Endodermal cell (in vitro differentiated cells): ENCODE results near the gene PPP2R2C. TPM values are rescaled to one million over a fixed set of nuclear protein-coding genes. Genes with fewer than 3 reads are reported as not detected.

ENCODE experiments used
- DNase-seq: peaks from one replicate; pipeline ENCODE4 v3.0.0-alpha.2; 2017
- H3K27ac ChIP-seq: 2 replicates; pipeline ENCODE4 v1.5.1; 2013; ENCODE audit warnings: mild to moderate bottlenecking, low read depth, low read length, moderate library complexity
- H3K27me3 ChIP-seq: 2 replicates; pipeline ENCODE4 v1.6.1; 2013; ENCODE audit warnings: mild to moderate bottlenecking, low read length, moderate library complexity; ENCODE audit not compliant: insufficient read depth, control insufficient read depth, poor library complexity, severe bottlenecking
- H3K36me3 ChIP-seq: 2 replicates; pipeline ENCODE4 v1.7.0; 2013; ENCODE audit warnings: mild to moderate bottlenecking, low read length, moderate library complexity; ENCODE audit not compliant: control insufficient read depth, insufficient read depth
- H3K4me1 ChIP-seq: one replicate; pipeline ENCODE4 v1.7.0; 2013; ENCODE audit warnings: low read length; ENCODE audit not compliant: control insufficient read depth, insufficient read depth
- H3K4me3 ChIP-seq: 2 replicates; pipeline ENCODE4 v1.5.1; 2013; ENCODE audit warnings: mild to moderate bottlenecking, low read length, moderate library complexity
- H3K9ac ChIP-seq: 2 replicates; pipeline ENCODE4 v1.6.1; 2013; ENCODE audit warnings: mild to moderate bottlenecking, low read length, moderate library complexity; ENCODE audit not compliant: poor library complexity, severe bottlenecking; ENCODE audit errors: extremely low read depth
- H3K9me3 ChIP-seq: 2 replicates; pipeline ENCODE4 v1.6.1; 2013; ENCODE audit warnings: mild to moderate bottlenecking, low read length, moderate library complexity; ENCODE audit not compliant: control insufficient read depth
- H3K27ac Mint-ChIP-seq: 2 replicates; pipeline ENCODE4 v1.8.0; 2020; ENCODE audit warnings: mixed read lengths
- H3K27me3 Mint-ChIP-seq: 2 replicates; pipeline ENCODE4 v1.8.0; 2021; ENCODE audit warnings: mild to moderate bottlenecking, mixed read lengths; ENCODE audit not compliant: insufficient read depth
- H3K36me3 Mint-ChIP-seq: 2 replicates; pipeline ENCODE4 v1.8.0; 2020; ENCODE audit warnings: low read depth, mixed read lengths
- H3K4me1 Mint-ChIP-seq: 2 replicates; pipeline ENCODE4 v1.8.0; 2020; ENCODE audit warnings: mixed read lengths
- H3K4me3 Mint-ChIP-seq: 2 replicates; pipeline ENCODE4 v1.8.0; 2020; ENCODE audit warnings: mild to moderate bottlenecking, moderate library complexity, mixed read lengths
- H3K9me3 Mint-ChIP-seq: 2 replicates; pipeline ENCODE4 v1.8.0; 2020; ENCODE audit warnings: mild to moderate bottlenecking, mixed read lengths
- WGBS, 2 experiments: methylation state at CpG; one replicate each; pipeline versions ENCODE4 v1.1.5 to v1.1.7; 2013; ENCODE audit warnings: missing lambda C conversion rate in 2 of 2, mixed read lengths in 1 of 2; ENCODE audit not compliant: insufficient coverage in 1 of 2, insufficient read length in 1 of 2; 5-methylcytosine and 5-hydroxymethylcytosine counted together
- total RNA-seq, 2 donors: library from RNA; stranded (reverse); fragmentation: NEBNext Ultra II Directional in 1 of 2; extraction: Animal tissue kit (Norgen Biotek cat#: 25700) in 1 of 2; gene quantifications; 2 replicates in 1 of 2; 3 replicates in 1 of 2; pipeline ENCODE4 v1.2.1, GENCODE V29; 2021
- TF ChIP-seq, protein P1 (sequence below): fragments of 200-600 bp; sonication (generic); conservative IDR thresholded peaks from 2 replicates; pipeline ENCODE4 v1.5.0; 2021; ENCODE audit warnings: antibody characterized with exemption, mild to moderate bottlenecking

Gene PPP2R2C
- total RNA-seq, 2 donors from 2014 or later: 4.4 to 19.2 TPM

- no peaks in the 10 kb centered on the region for H3K36me3 Mint-ChIP-seq
- 85% methylated on average over 8 to 9 of the region's 9 CpGs for WGBS, 2 experiments
- Histone ChIP-seq H3K9ac (no peak overlapping the region), H3K36me3 (no peaks in the 10 kb centered on the region), H3K9me3 (no peaks in the 10 kb centered on the region), H3K27me3 (no peaks in the 10 kb centered on the region), H3K4me1 (no peaks in the 10 kb centered on the region), H3K4me3 (no peak overlapping the region), H3K27ac (no peak overlapping the region)
- no peaks in the 10 kb centered on the region for H3K9me3 Mint-ChIP-seq
- TF ChIP-seq, protein P1, sequence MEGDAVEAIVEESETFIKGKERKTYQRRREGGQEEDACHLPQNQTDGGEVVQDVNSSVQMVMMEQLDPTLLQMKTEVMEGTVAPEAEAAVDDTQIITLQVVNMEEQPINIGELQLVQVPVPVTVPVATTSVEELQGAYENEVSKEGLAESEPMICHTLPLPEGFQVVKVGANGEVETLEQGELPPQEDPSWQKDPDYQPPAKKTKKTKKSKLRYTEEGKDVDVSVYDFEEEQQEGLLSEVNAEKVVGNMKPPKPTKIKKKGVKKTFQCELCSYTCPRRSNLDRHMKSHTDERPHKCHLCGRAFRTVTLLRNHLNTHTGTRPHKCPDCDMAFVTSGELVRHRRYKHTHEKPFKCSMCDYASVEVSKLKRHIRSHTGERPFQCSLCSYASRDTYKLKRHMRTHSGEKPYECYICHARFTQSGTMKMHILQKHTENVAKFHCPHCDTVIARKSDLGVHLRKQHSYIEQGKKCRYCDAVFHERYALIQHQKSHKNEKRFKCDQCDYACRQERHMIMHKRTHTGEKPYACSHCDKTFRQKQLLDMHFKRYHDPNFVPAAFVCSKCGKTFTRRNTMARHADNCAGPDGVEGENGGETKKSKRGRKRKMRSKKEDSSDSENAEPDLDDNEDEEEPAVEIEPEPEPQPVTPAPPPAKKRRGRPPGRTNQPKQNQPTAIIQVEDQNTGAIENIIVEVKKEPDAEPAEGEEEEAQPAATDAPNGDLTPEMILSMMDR: no peak
- no peak overlapping the region for H3K4me3 Mint-ChIP-seq
- DNase-seq: no peak
- no peaks in the 10 kb centered on the region for H3K27me3 Mint-ChIP-seq
- no peak overlapping the region for H3K27ac Mint-ChIP-seq
- no peaks in the 10 kb centered on the region for H3K4me1 Mint-ChIP-seq
These were observed 83.7 kb downstream of the PPP2R2C start for GRCh38 chr4:6388713-6389112.

- H3K27ac ChIP-seq: no peak overlapping the region
- TF ChIP-seq, protein P1: no peak
- no peak overlapping the region for H3K9ac ChIP-seq
- Mint-ChIP-seq H3K4me3 (no peak overlapping the region), H3K4me1 (no peaks in the 10 kb centered on the region), H3K27me3 (no peaks in the 10 kb centered on the region), H3K27ac (no peak overlapping the region), H3K9me3 (no peaks in the 10 kb centered on the region), H3K36me3 (no peaks in the 10 kb centered on the region)
- WGBS, 2 experiments: 88 to 100% methylated on average over 3 to 5 of the region's 5 CpGs
- H3K27me3 ChIP-seq: no peaks in the 10 kb centered on the region
- no peak for DNase-seq
- no peaks in the 10 kb centered on the region for H3K4me1 ChIP-seq
- no peaks in the 10 kb centered on the region for H3K36me3 ChIP-seq
- no peaks in the 10 kb centered on the region for H3K9me3 ChIP-seq
- H3K4me3 ChIP-seq: no peak overlapping the region
These were observed 84.5 kb downstream of the PPP2R2C start for GRCh38 chr4:6387946-6388345.

- Mint-ChIP-seq H3K27ac (no peak overlapping the region), H3K27me3 (no peaks in the 10 kb centered on the region), H3K9me3 (no peaks in the 10 kb centered on the region), H3K4me1 (no peaks in the 10 kb centered on the region), H3K4me3 (no peak overlapping the region), H3K36me3 (no peaks in the 10 kb centered on the region)
- Histone ChIP-seq H3K36me3 (no peaks in the 10 kb centered on the region), H3K27ac (no peak overlapping the region), H3K4me1 (no peaks in the 10 kb centered on the region), H3K9me3 (no peaks in the 10 kb centered on the region), H3K9ac (no peak overlapping the region), H3K27me3 (no peaks in the 10 kb centered on the region), H3K4me3 (no peak overlapping the region)
- WGBS, 2 experiments: 92 to 94% methylated on average over 6 to 7 of the region's 7 CpGs
- TF ChIP-seq, protein P1: no peak
- DNase-seq: no peak
These were observed 86.3 kb downstream of the PPP2R2C start for GRCh38 chr4:6386091-6386490.
